Endodermal cell (in vitro differentiated cells): Measurements from ENCODE around the gene EXD3. TPM values are rescaled to one million over a fixed set of nuclear protein-coding genes. Genes with fewer than 3 reads are reported as not detected.

ENCODE experiments used
- DNase-seq: peaks from one replicate; pipeline ENCODE4 v3.0.0-alpha.2; 2017
- H3K27ac ChIP-seq: 2 replicates; pipeline ENCODE4 v1.5.1; 2013; ENCODE audit warnings: mild to moderate bottlenecking, low read depth, low read length, moderate library complexity
- H3K27me3 ChIP-seq: 2 replicates; pipeline ENCODE4 v1.6.1; 2013; ENCODE audit warnings: mild to moderate bottlenecking, low read length, moderate library complexity; ENCODE audit not compliant: insufficient read depth, control insufficient read depth, poor library complexity, severe bottlenecking
- H3K36me3 ChIP-seq: 2 replicates; pipeline ENCODE4 v1.7.0; 2013; ENCODE audit warnings: mild to moderate bottlenecking, low read length, moderate library complexity; ENCODE audit not compliant: control insufficient read depth, insufficient read depth
- H3K4me1 ChIP-seq: one replicate; pipeline ENCODE4 v1.7.0; 2013; ENCODE audit warnings: low read length; ENCODE audit not compliant: control insufficient read depth, insufficient read depth
- H3K4me3 ChIP-seq: 2 replicates; pipeline ENCODE4 v1.5.1; 2013; ENCODE audit warnings: mild to moderate bottlenecking, low read length, moderate library complexity
- H3K9ac ChIP-seq: 2 replicates; pipeline ENCODE4 v1.6.1; 2013; ENCODE audit warnings: mild to moderate bottlenecking, low read length, moderate library complexity; ENCODE audit not compliant: poor library complexity, severe bottlenecking; ENCODE audit errors: extremely low read depth
- H3K9me3 ChIP-seq: 2 replicates; pipeline ENCODE4 v1.6.1; 2013; ENCODE audit warnings: mild to moderate bottlenecking, low read length, moderate library complexity; ENCODE audit not compliant: control insufficient read depth
- H3K27ac Mint-ChIP-seq: 2 replicates; pipeline ENCODE4 v1.8.0; 2020; ENCODE audit warnings: mixed read lengths
- H3K27me3 Mint-ChIP-seq: 2 replicates; pipeline ENCODE4 v1.8.0; 2021; ENCODE audit warnings: mild to moderate bottlenecking, mixed read lengths; ENCODE audit not compliant: insufficient read depth
- H3K36me3 Mint-ChIP-seq: 2 replicates; pipeline ENCODE4 v1.8.0; 2020; ENCODE audit warnings: low read depth, mixed read lengths
- H3K4me1 Mint-ChIP-seq: 2 replicates; pipeline ENCODE4 v1.8.0; 2020; ENCODE audit warnings: mixed read lengths
- H3K4me3 Mint-ChIP-seq: 2 replicates; pipeline ENCODE4 v1.8.0; 2020; ENCODE audit warnings: mild to moderate bottlenecking, moderate library complexity, mixed read lengths
- H3K9me3 Mint-ChIP-seq: 2 replicates; pipeline ENCODE4 v1.8.0; 2020; ENCODE audit warnings: mild to moderate bottlenecking, mixed read lengths
- WGBS, 2 experiments: methylation state at CpG; one replicate each; pipeline versions ENCODE4 v1.1.5 to v1.1.7; 2013; ENCODE audit warnings: missing lambda C conversion rate in 2 of 2, mixed read lengths in 1 of 2; ENCODE audit not compliant: insufficient coverage in 1 of 2, insufficient read length in 1 of 2; 5-methylcytosine and 5-hydroxymethylcytosine counted together
- total RNA-seq, 2 donors: library from RNA; stranded (reverse); fragmentation: NEBNext Ultra II Directional in 1 of 2; extraction: Animal tissue kit (Norgen Biotek cat#: 25700) in 1 of 2; gene quantifications; 2 replicates in 1 of 2; 3 replicates in 1 of 2; pipeline ENCODE4 v1.2.1, GENCODE V29; 2021
- TF ChIP-seq, protein P1 (sequence below): fragments of 200-600 bp; sonication (generic); conservative IDR thresholded peaks from 2 replicates; pipeline ENCODE4 v1.5.0; 2021; ENCODE audit warnings: antibody characterized with exemption, mild to moderate bottlenecking

Gene EXD3
- total RNA-seq, 2 donors from 2014 or later, result 15.5 to 31.0 TPM

DNA sequence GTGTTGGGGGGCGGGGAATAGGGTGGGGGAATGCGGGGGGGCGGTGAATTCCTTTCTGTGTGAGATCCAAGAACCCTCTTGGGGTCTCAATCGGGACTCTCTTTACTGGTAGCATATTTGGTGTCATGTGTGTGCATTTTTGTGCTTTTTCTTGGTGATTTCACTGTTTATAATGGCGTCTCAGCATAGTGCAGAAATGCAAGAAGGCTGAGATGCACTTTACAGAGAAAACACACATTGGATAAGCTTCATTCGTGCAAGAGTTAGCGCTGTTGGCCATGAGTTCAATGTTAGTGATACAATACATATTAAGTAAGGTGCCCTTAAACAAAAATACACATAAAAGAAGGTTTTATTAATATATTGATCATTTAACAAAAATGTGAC, 19.0 kb upstream of the EXD3 start:
- H3K9me3 ChIP-seq, result no peaks in the 10 kb centered on the region
- no peak overlapping the region for H3K27ac ChIP-seq
- no peak overlapping the region for H3K9ac ChIP-seq
- WGBS, 2 experiments, result 14 to 28% methylated on average over 1 to 5 of the region's 7 CpGs
- Mint-ChIP-seq H3K27me3 (peaks cover 18% of the 10 kb centered on the region), H3K4me3 (peak overlapping the region; percentile 48), H3K36me3 (no peaks in the 10 kb centered on the region), H3K4me1 (peaks cover 5% of the 10 kb centered on the region), H3K27ac (no peak overlapping the region), H3K9me3 (no peaks in the 10 kb centered on the region)
- TF ChIP-seq, protein P1, sequence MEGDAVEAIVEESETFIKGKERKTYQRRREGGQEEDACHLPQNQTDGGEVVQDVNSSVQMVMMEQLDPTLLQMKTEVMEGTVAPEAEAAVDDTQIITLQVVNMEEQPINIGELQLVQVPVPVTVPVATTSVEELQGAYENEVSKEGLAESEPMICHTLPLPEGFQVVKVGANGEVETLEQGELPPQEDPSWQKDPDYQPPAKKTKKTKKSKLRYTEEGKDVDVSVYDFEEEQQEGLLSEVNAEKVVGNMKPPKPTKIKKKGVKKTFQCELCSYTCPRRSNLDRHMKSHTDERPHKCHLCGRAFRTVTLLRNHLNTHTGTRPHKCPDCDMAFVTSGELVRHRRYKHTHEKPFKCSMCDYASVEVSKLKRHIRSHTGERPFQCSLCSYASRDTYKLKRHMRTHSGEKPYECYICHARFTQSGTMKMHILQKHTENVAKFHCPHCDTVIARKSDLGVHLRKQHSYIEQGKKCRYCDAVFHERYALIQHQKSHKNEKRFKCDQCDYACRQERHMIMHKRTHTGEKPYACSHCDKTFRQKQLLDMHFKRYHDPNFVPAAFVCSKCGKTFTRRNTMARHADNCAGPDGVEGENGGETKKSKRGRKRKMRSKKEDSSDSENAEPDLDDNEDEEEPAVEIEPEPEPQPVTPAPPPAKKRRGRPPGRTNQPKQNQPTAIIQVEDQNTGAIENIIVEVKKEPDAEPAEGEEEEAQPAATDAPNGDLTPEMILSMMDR, result no peak
- peaks cover 9% of the 10 kb centered on the region for H3K27me3 ChIP-seq
- no peaks in the 10 kb centered on the region for H3K36me3 ChIP-seq
- DNase-seq, result no peak
- no peaks in the 10 kb centered on the region for H3K4me1 ChIP-seq
- H3K4me3 ChIP-seq, result no peak overlapping the region

DNA sequence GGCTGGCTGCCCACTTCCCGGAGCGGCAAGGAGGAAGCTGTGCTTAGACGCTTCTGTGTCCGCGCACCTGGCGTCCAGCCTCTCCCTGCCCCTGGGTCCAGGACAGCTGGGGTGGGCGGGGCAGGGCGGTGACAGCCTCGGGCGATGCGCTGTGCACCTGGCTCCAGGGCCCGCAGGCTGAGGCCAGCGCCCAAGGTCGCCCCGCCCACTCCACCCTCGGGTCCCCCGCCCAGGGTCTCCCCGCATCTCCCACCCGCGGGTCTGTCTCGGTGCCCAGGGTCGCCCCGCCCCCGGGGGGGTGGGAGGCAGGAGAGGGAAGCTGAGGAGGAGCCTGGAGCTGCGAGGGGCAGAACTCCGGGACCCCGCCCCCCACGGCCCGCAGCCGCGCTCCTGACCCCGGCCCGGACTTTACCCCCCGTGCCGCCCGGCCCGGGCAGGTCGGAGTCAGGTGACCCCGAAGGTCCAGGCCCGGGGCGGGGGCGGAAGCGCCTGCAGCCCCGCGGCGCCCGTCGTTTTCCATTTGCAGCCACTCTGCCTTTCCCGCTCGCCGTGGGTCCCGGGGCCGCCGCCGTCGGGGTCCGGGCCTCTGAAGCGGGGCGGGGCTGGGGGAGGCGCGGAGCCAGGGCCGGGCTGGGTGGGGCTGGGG, 18.4 kb upstream of the EXD3 start, which contains the start of gene ENTPD8:
ENTPD8 (minus strand) TSS at position 69 of the 646 bp plus-strand sequence. CDS start 3,072 bp downstream, outside the sequence.
- peak; percentile 94 for DNase-seq
- Histone ChIP-seq H3K4me1 (no peaks in the 10 kb centered on the region), H3K9me3 (no peaks in the 10 kb centered on the region), H3K9ac (no peak within 1 kb of the TSS), H3K27ac (no peak within 1 kb of the TSS), H3K36me3 (no peaks in the 10 kb centered on the region), H3K4me3 (peak within 1 kb of the TSS; percentile 29), H3K27me3 (peaks cover 9% of the 10 kb centered on the region)
- Mint-ChIP-seq H3K4me1 (peaks cover 5% of the 10 kb centered on the region), H3K36me3 (no peaks in the 10 kb centered on the region), H3K27me3 (peaks cover 18% of the 10 kb centered on the region), H3K9me3 (no peaks in the 10 kb centered on the region), H3K4me3 (peak within 1 kb of the TSS; percentile 48), H3K27ac (no peak within 1 kb of the TSS)
- TF ChIP-seq, protein P1, result no peak
- 1 to 4% methylated on average over 11 to 49 of the region's 62 CpGs for WGBS, 2 experiments

DNA sequence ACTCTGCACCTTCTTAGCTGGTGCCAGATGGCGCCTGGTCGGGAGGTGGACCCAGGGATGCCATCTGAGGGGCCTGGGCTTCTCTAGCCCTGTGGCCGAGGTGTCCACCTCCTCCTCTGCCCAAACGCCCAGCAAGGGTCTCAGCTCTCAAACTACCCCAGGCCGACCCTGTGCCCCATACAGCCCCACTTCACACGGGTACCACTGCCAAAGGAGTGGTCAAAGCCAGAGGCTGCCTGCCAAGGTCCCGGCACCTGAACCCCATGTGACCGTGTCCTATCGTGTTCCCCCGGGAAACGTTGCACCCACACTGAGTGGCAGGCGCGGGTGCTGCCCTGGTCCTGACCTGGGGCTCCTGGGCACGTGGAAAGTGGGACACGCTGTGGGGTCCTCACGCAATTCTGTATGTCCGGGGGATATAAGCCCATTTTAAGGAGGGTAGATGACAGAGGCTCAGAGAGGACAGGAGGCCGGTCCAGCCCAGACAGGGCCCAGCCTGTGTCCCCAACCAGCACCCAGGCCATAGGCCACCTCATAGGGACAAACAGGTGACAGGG, 16.3 kb upstream of the EXD3 start:
- DNase-seq, result no peak
- H3K27me3 Mint-ChIP-seq, result peaks cover 17% of the 10 kb centered on the region
- Histone ChIP-seq H3K36me3 (no peaks in the 10 kb centered on the region), H3K27ac (no peak overlapping the region), H3K9me3 (no peaks in the 10 kb centered on the region), H3K4me3 (no peak overlapping the region), H3K9ac (no peak overlapping the region), H3K27me3 (peaks cover 9% of the 10 kb centered on the region), H3K4me1 (no peaks in the 10 kb centered on the region)
- peaks cover 2% of the 10 kb centered on the region for H3K4me1 Mint-ChIP-seq
- H3K9me3 Mint-ChIP-seq, result no peaks in the 10 kb centered on the region
- WGBS, 2 experiments, result 79 to 88% methylated on average over 14 to 18 of the region's 18 CpGs
- no peak overlapping the region for H3K27ac Mint-ChIP-seq
- H3K36me3 Mint-ChIP-seq, result no peaks in the 10 kb centered on the region
- H3K4me3 Mint-ChIP-seq, result no peak overlapping the region
- TF ChIP-seq, protein P1, result no peak
